GM10847 (cell line): Measurements from ENCODE around the gene POSTN.

Source experiments
- POLR2A ChIP-seq: IDR thresholded peaks from 2 replicates; pipeline ENCODE4 v1.6.1; 2011; ENCODE audit not compliant: insufficient read length; ENCODE audit errors: extremely low read depth

The POSTN gene

DNA sequence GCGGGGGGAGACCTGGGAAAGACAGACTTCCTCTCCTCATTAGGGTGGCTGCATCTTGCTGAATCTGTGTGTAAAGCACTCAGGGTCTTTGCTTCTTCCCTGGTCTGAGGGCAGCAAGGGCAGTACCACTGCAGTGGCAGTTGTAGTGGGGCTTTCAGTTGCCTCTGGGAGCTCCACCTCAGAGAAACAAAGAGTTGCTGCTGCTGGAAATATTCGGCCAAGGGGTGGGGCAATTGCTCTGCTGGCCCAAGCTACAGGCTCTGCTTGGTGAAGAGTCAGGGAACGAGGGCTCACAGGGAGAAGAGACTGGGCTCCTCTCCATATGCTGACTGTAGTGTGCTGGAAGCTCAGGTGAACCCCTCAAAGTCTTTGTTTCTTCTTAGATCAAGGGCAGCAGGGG, 52.5 kb downstream of the POSTN start:
- no peak for TF ChIP-seq POLR2A

DNA sequence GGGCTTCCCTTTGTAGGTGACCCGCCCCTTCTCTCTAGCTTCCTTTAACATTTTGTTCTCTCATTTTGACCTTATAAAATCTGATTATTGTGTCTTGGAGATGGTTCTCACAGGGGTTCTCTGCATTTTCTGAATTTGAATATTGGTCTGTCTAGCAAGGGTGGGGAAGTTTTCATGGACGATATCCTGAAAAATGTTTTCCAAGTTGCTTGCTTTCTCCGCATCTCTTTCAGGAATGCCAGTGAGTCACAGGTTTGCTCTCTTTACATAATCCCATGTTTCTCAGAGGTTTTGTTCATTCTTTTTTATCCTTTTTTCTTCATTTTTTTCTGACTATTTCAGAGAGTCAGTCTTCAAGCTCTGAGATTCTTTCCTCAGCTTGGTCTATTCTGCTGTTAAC, 53.6 kb downstream of the POSTN start:
- TF ChIP-seq POLR2A: no peak

DNA sequence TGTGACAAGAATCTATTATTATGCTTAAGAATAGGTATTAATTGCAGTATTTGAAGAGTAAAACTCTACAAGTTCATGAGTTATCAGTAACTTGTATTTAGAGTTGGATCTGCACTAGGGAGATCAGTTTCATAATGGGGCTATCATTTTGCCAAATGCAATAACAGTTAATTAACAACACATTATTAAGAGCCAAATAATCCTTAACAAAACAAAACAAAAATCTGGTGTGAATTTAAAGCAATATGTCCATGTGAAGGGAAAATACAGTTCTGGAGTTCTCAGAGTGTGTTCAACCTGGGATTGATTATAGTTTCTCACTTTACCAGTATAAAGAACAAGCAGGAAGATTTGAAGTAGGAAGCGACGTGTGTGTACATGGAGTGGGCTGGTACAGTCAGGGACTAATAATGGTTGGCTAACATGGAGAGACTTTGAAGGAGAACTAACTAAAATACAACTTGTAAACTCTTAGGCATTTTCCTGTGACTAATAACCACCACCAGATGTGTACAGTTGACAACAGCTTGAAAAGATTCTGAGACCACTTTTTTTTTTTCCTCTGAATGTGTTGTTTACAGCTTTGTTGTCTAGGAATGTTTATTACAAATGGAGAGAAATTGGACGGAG, 58.5 kb downstream of the POSTN start:
- no peak for TF ChIP-seq POLR2A

DNA sequence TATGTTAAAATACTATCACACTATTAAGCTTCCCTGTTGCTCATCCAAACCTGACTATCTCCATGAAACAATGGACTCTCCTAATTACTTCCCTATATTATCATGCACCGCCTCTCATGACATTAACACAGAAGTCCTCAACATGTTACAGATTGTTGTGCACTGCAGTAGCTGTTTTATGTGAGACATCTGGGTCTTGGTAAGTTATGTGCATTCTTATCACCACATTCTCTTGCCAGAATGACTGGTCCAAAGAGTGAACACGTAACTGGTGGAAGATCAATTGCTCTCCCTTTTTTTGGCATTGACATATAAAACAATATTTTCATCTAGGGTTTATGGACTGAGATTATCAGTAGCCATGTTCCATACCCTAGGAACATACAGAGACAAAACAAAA, 59.4 kb downstream of the POSTN start:
- no peak for TF ChIP-seq POLR2A

DNA sequence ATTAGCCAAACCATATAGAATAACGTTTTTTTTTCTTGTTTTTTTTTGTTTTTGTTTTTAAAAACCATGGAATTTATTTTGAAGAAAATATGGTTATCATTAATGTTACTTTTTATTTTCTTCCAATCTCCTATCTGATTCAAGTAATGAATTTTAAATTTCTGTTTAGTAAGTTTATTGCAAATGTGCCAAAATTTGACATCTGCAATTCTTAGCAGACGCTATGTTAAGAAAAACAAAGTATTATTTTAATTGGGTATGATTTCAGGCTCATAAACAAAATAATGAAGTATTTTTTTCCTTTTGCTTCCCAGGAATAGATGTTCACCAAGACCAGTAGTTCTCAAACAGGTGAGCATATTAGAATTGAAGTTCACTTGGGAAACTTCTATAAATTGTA, 63.1 kb downstream of the POSTN start:
- TF ChIP-seq POLR2A: no peak

DNA sequence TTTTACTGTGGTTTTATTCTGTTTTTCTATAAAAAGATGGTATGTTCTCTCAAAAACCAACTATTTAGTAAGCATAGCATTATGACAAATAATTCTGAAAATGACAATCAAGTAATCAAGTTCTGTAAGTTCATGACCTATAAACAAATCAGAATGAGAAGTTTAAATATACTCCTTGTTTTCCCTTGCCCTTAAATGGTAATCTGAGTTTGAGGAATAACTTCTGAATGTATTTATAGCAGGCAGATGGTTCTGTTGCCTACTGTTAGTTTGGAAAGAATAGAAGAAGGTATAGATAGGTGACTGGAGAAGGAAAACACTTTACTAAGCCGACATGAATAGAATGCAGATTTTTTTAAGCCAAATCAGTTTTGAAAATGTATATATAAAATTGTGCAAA, 63.9 kb downstream of the POSTN start:
- no peak for TF ChIP-seq POLR2A

DNA sequence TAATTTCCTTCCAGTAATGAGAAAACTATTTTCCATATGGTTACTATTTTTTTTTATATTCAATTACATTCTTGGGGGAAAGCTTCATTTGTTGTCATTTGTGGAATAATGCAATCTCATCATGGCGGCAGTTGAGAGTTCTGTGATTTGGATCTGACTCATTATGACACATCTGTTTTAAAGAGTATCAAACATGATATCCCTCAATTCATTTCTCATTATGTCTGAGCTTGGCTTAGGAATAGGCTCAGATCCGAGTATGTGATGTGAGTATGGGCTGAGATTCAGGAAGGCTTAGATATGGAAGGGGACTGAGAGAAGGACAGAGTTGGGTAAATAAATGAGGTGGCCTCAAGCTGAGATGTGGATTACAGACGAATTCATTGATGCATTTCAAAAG, 64.4 kb downstream of the POSTN start:
- no peak for TF ChIP-seq POLR2A

DNA sequence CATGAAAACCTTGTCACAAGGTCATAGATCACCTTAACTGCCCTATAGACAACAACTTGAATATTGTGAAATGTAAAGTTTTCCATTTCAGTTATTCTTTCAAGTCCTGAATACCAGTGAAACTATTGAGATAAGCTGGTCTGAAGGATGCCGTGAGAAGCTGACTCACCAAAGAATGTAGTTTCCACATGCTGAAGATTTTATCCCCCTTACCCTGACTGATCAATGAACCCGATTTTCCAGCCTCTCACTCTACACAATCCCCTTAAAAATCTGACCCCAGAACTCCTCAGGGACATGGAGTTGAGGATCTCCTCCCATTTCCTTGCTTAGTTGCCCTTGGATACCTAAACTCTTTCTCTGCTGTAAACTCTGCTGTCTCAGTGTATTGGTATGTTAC, 67.5 kb downstream of the POSTN start:
- no peak for TF ChIP-seq POLR2A

DNA sequence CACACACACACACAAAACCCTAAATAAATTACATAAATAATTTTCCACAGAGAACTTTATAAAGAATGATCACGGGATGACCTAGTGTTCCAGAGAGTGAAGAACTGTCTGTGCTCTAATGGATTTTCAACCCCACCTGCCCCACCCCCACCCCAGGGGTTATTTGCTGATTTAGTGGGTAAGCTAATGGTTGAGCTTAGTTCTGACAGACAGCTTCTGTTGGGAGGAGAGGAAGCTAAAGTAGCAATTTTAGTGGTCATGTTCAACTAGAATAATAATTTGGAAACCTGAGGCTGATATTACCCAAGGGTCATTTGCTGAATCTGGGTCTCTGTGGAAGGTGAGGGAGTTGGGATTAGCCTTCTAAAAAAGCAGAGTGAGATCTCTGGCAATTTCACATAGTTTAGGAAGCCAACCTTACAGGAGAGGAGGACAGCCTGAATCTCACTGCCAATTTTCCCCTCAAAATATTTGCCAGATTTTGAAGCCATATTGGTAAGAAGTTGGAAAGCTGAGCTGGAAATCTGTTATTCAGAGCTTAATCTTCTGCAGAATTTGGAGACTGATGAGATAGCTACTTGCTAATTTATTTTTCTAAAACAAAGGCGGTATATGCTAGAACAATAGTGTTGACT, 68.7 kb downstream of the POSTN start:
- no peak for TF ChIP-seq POLR2A

DNA sequence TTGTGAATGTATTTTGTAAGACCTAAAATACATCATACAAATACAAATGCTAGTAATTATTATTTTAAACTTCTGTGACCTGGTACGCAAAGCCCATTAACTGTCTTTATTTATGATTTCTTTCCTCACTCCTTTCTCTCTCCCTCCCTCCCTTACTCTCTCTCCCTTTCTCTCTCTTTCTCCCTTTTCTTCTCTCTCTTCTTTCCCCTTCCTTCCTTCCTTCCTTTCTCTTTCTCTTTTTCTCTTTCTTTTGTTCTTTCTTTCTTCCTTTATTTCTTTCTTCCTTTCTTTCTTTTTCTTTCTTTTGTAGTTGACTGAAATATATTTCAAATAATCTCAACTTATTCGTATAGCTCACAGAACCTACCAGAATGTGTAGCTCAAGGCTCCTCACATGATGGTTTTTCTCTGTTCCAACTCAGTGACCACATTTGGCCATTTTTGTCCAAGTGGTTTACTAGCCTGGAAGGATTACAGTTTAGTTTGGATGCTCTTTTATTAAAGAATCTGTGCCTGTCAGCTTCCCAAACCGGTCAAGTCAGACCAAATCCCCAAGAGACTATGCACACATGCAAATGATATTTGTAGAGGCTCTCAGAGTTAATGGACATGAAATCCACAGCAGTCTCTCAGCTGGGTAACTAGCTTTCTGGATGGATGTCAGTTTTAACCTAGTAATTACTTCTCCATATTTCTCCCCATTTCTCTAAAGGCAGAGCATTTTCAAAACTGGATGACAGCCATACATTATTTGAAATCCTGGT, 71.7 kb downstream of the POSTN start:
- no peak for TF ChIP-seq POLR2A

DNA sequence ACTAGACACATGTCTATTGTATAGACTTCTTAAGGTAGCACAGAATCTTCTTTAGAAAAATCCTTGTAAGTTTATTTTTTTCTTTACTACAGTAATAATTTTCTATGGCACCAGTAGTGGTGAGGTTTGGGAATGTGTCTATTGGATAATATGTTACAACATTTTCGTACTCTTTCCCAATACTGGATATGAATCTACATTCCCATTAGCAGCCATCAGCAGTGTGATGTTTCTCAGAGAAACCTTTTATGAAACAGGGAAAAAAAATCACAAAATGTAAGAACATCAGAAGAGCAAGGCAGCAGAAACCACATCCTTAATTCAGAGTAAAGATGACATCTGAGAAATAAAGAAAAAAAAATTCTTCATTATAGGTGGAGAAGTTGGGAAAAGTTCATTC, 83.3 kb downstream of the POSTN start:
- TF ChIP-seq POLR2A: no peak
